Measurements from ENCODE around the gene TAB2.
"Not testable (repeated sequence)": the region's sequence is repeated elsewhere in the genome, so short reads cannot be mapped to it uniquely, and the experiment has no call there.

Gene TAB2

GRCh38 chr6:149443411-149444181 lies 126.1 kb downstream of the TAB2 start:
- DNase-seq (ENCODE audit: low spot score) = no peak

GRCh38 chr6:149444360-149445094 lies 127.0 kb downstream of the TAB2 start:
- DNase-seq (ENCODE audit: low spot score) = not testable (repeated sequence)

- DNase-seq (ENCODE audit: low spot score) = no peak
Measured at GRCh38 chr6:149445095-149445466, 127.6 kb downstream of the TAB2 start.

- DNase-seq (ENCODE audit: low spot score) = no peak
Measured at GRCh38 chr6:149445573-149445972, 128.1 kb downstream of the TAB2 start.

- no peak for DNase-seq (ENCODE audit: low spot score)
Measured at GRCh38 chr6:149446791-149447376, 129.4 kb downstream of the TAB2 start.

GRCh38 chr6:149448821-149449453 lies 131.4 kb downstream of the TAB2 start:
- DNase-seq (ENCODE audit: low spot score) = no peak

GRCh38 chr6:149449831-149450678 lies 132.5 kb downstream of the TAB2 start:
- DNase-seq (ENCODE audit: low spot score) = no peak

GRCh38 chr6:149450679-149451375 lies 133.3 kb downstream of the TAB2 start:
- no peak for DNase-seq (ENCODE audit: low spot score)

- no peak for DNase-seq (ENCODE audit: low spot score)
Measured at GRCh38 chr6:149451376-149452036, 134.0 kb downstream of the TAB2 start.

- no peak for DNase-seq (ENCODE audit: low spot score)
Measured at GRCh38 chr6:149452037-149452939, 134.8 kb downstream of the TAB2 start.

- DNase-seq (ENCODE audit: low spot score) = no peak
Measured at GRCh38 chr6:149453597-149454345, 136.3 kb downstream of the TAB2 start.

GRCh38 chr6:149454346-149454848 lies 136.9 kb downstream of the TAB2 start:
- DNase-seq (ENCODE audit: low spot score) = peak; percentile 88

- DNase-seq (ENCODE audit: low spot score) = no peak
Measured at GRCh38 chr6:149455031-149455732, 137.7 kb downstream of the TAB2 start.

GRCh38 chr6:149456311-149457021 lies 139.0 kb downstream of the TAB2 start:
- DNase-seq (ENCODE audit: low spot score) = no peak

- no peak for DNase-seq (ENCODE audit: low spot score)
Measured at GRCh38 chr6:149457316-149457884, 139.9 kb downstream of the TAB2 start.

- DNase-seq (ENCODE audit: low spot score) = no peak
Measured at GRCh38 chr6:149458196-149458595, 140.7 kb downstream of the TAB2 start.

- no peak for DNase-seq (ENCODE audit: low spot score)
Measured at GRCh38 chr6:149458806-149459205, 141.3 kb downstream of the TAB2 start.

All from left forelimb (tissue), 1 donor.